HepG2 (cell line): ENCODE data around the gene MICAL3. TPM values are rescaled to one million over a fixed set of nuclear protein-coding genes. Genes with fewer than 3 reads are reported as not detected.

Experiments
- ATAC-seq: fragments of 200-7000 bp; cut with Tn5 transposase; 3 replicates; pipeline ENCODE4 v1.9.1; 2020; ENCODE audit warnings: mild to moderate bottlenecking, moderate library complexity
- BruUV-seq: library from RNA; stranded (reverse); fragments of 400-500 nt; replicated peaks from 2 replicates; lab custom pipeline; 2021; lab: Mats Ljungman, UMichigan
- CTCF ChIA-PET: fragments of 300-600 bp; formaldehyde crosslinking; extraction: SDS; loops from one replicate; lab custom pipeline; 2021; ENCODE audit warnings: low total read pairs, inconsistent platforms, low intra/inter-chr PET ratio; lab: Yijun Ruan, JAX
- POLR2A ChIA-PET: fragments of 350-600 bp; sonication (Branson Sonifier 250); formaldehyde crosslinking; loops from one replicate; lab custom pipeline; 2020; ENCODE audit warnings: antibody characterized with exemption, inconsistent platforms; lab: Yijun Ruan, JAX
- DNase-seq: peaks from one replicate; pipeline ENCODE4 v3.0.0-alpha.2; 2015; ENCODE audit warnings: low spot score
- FAIRE-seq: peaks from 3 replicates; lab custom pipeline; 2011; peaks lifted over from hg19 to GRCh38; lab: Jason Lieb, UNC
- H2AFZ ChIP-seq: one replicate; pipeline ENCODE4 v1.6.1; 2011; ENCODE audit warnings: low read length, inconsistent platforms
- H3K27ac ChIP-seq: fragments of 300-600 bp; 3 replicates; pipeline ENCODE4 v1.8.0; 2011; ENCODE audit warnings: mixed run types, mild to moderate bottlenecking, mixed read lengths, low read length, inconsistent platforms; ENCODE audit not compliant: insufficient read depth; ENCODE audit errors: extremely low read length
- H3K27me3 ChIP-seq, 2 experiments: fragments of 200-600 bp in 1 of 2; 2 replicates in 1 of 2; 3 replicates in 1 of 2; pipeline versions ENCODE4 v1.6.0 to v1.8.0; 2011; ENCODE audit warnings: low read length in 2 of 2, mild to moderate bottlenecking in 2 of 2, moderate library complexity in 2 of 2, inconsistent platforms in 1 of 2; ENCODE audit not compliant: insufficient read depth in 2 of 2, control insufficient read depth in 1 of 2
- H3K36me3 ChIP-seq, 2 experiments: fragments of 200-600 bp in 1 of 2; replicated peaks in 1 of 2; 2 replicates in 1 of 2; 3 replicates in 1 of 2; pipeline versions ENCODE4 v1.5.1 to v1.8.0; 2011; ENCODE audit warnings: low read length in 2 of 2, inconsistent platforms in 1 of 2; ENCODE audit not compliant: insufficient read depth in 2 of 2, control insufficient read depth in 1 of 2
- H3K4me1 ChIP-seq: 2 replicates; pipeline ENCODE4 v1.5.1; 2012; ENCODE audit warnings: low read length, inconsistent platforms; ENCODE audit not compliant: insufficient read depth
- H3K4me2 ChIP-seq: 2 replicates; pipeline ENCODE4 v1.6.0; 2011; ENCODE audit warnings: low read depth, low read length, inconsistent platforms
- H3K4me3 ChIP-seq, 3 experiments: fragments of 200-600 bp in 1 of 3; sonication (generic), shearing (Covaris generic) in 1 of 3; replicated peaks in 1 of 3; 2 replicates each; pipeline ENCODE4 v1.5.1; 2011 to 2016; ENCODE audit warnings: low read length in 3 of 3, inconsistent platforms in 2 of 3, low read depth in 2 of 3, mild to moderate bottlenecking in 2 of 3, control low read depth in 1 of 3, mixed read lengths in 1 of 3; ENCODE audit not compliant: insufficient read depth in 1 of 3
- H3K79me2 ChIP-seq: one replicate; pipeline ENCODE4 v1.6.1; 2011; ENCODE audit warnings: low read length, inconsistent platforms; ENCODE audit not compliant: insufficient read depth
- H3K9ac ChIP-seq: 2 replicates; pipeline ENCODE4 v1.6.0; 2011; ENCODE audit warnings: mild to moderate bottlenecking, low read depth, low read length, inconsistent platforms; ENCODE audit not compliant: insufficient read depth
- H3K9me3 ChIP-seq: 2 replicates; pipeline ENCODE4 v1.5.1; 2012; ENCODE audit warnings: mild to moderate bottlenecking, low read length
- H4K20me1 ChIP-seq: 2 replicates; pipeline ENCODE4 v1.6.0; 2011; ENCODE audit warnings: inconsistent platforms, mild to moderate bottlenecking, low read length, moderate library complexity; ENCODE audit not compliant: insufficient read depth
- KLF9 ChIP-seq: IDR thresholded peaks from 2 replicates; pipeline ENCODE4 v1.6.1; 2016; ENCODE audit warnings: low read depth
- WGBS: methylation state at CpG from one replicate; pipeline ENCODE4 v1.1.6; 2017; ENCODE audit warnings: low lambda C conversion rate; 5-methylcytosine and 5-hydroxymethylcytosine counted together
- in situ Hi-C: cut with HindIII; loops from 2 replicates; pipeline ENCODE4 v1.10.0; 2017; ENCODE audit warnings: low pct_unique_long_range_greater_than_20kb; ENCODE audit not compliant: extremely low pct_ligation_motif_present
- intact Hi-C: fragments of 100-400 bp; cut with micrococcal nuclease; formaldehyde crosslinking; loops from one replicate; pipeline ENCODE4 v1.10.0; 2022; ENCODE audit not compliant: unreplicated experiment
- polyA plus RNA-seq, 8 experiments: library from polyadenylated mRNA; depleted of rRNA in 3 of 8; stranded (reverse) in 7 of 8; unstranded in 1 of 8; fragments of >200 nt; fragmentation: Illumina TruSeq in 4 of 8; extraction: Trizol in 4 of 8; gene quantifications; 2 replicates each; pipeline versions ENCODE4 v1.2.1 to v1.2.3, GENCODE V29; 2011 to 2016; ENCODE audit warnings: low read depth in 4 of 8, missing spikeins in 1 of 8, mixed read lengths in 1 of 8; ENCODE audit not compliant: insufficient read depth in 1 of 8
- total RNA-seq, 5 experiments: library from RNA; depleted of rRNA; stranded (reverse); fragments of >200 nt; fragmentation: Illumina TruSeq; extraction: Trizol; gene quantifications; 2 replicates each; pipeline ENCODE4 v1.2.3, GENCODE V29; 2016; ENCODE audit warnings: low read depth in 1 of 5
- TF ChIP-seq, protein P1 (sequence below): sonication (generic); formaldehyde crosslinking; IDR thresholded peaks from 2 replicates; pipeline ENCODE4 v1.8.1; 2023; ENCODE audit warnings: mild to moderate bottlenecking, inconsistent platforms, moderate library complexity, missing genetic modification reagents, borderline replicate concordance
- TF ChIP-seq, protein P2 (sequence below), 2 experiments: IDR thresholded peaks; 2 replicates each; pipeline ENCODE4 v1.6.1; 2011 to 2012; ENCODE audit warnings: low read length in 2 of 2, borderline replicate concordance in 1 of 2, low read depth in 1 of 2, mild to moderate bottlenecking in 1 of 2, moderate library complexity in 1 of 2

The MICAL3 gene
- total and polyA plus RNA-seq, 2 of the 13 experiments (the other 11 are each of a cell fraction or from before 2014, with no cell fraction given) = 5.3 to 12.5 TPM

DNA sequence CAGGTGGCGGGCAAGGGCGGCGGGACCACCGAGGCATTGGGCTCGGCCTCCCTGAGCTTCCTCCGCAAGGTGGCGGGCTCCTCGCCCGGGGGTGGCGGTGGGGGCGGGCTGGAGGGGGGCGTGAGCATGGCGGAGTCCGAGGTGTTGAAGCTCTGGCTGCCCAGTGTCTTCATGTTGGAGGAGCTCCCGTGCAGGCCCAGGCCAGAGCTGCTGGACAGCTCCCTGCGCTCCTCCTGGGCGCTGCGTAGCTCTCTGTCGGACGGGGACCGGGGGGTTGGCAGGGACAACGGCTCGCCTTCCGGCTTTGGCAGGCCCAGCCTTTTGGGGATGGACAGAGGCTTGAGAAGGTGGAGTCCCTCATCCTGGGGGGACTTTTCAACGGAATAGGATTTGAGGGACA is 206.2 kb downstream of the MICAL3 start:
- H3K4me1 ChIP-seq = no peaks in the 10 kb centered on the region
- H3K36me3 ChIP-seq = peaks cover 7 to 15% of the 10 kb centered on the region in 2 experiments; a peak in 4 of 5 replicates
- CTCF ChIA-PET = no interaction called here
- TF ChIP-seq, protein P1, sequence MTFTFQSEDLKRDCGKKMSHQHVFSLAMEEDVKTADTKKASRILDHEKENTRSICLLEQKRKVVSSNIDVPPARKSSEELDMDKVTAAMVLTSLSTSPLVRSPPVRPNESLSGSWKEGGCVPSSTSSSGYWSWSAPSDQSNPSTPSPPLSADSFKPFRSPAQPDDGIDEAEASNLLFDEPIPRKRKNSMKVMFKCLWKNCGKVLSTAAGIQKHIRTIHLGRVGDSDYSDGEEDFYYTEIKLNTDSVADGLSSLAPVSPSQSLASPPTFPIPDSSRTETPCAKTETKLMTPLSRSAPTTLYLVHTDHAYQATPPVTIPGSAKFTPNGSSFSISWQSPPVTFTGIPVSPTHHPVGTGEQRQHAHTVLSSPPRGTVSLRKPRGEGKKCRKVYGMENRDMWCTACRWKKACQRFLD (CRISPR knock-in tag) = no peak
- TF ChIP-seq KLF9 = no peak
- TF ChIP-seq, protein P2, sequence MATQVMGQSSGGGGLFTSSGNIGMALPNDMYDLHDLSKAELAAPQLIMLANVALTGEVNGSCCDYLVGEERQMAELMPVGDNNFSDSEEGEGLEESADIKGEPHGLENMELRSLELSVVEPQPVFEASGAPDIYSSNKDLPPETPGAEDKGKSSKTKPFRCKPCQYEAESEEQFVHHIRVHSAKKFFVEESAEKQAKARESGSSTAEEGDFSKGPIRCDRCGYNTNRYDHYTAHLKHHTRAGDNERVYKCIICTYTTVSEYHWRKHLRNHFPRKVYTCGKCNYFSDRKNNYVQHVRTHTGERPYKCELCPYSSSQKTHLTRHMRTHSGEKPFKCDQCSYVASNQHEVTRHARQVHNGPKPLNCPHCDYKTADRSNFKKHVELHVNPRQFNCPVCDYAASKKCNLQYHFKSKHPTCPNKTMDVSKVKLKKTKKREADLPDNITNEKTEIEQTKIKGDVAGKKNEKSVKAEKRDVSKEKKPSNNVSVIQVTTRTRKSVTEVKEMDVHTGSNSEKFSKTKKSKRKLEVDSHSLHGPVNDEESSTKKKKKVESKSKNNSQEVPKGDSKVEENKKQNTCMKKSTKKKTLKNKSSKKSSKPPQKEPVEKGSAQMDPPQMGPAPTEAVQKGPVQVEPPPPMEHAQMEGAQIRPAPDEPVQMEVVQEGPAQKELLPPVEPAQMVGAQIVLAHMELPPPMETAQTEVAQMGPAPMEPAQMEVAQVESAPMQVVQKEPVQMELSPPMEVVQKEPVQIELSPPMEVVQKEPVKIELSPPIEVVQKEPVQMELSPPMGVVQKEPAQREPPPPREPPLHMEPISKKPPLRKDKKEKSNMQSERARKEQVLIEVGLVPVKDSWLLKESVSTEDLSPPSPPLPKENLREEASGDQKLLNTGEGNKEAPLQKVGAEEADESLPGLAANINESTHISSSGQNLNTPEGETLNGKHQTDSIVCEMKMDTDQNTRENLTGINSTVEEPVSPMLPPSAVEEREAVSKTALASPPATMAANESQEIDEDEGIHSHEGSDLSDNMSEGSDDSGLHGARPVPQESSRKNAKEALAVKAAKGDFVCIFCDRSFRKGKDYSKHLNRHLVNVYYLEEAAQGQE (IDR thresholded peaks at IDR 0.05; ENCODE audit: borderline replicate concordance in 1 of 2, low read depth in 1 of 2, low read length in 2 of 2) = peak in 1 of 2 experiments; percentile 8; a peak in 2 of 4 replicates
- ATAC-seq (no peak), FAIRE-seq (no peak), DNase-seq (no peak)
- H3K4me2 ChIP-seq = no peak overlapping the region
- H3K79me2 ChIP-seq = no peaks in the 10 kb centered on the region
- POLR2A ChIA-PET = no interaction called here
- H3K4me3 ChIP-seq = no peak overlapping the region
- no TSS peak for BruUV-seq
- H3K27ac ChIP-seq = no peak overlapping the region
- H3K27me3 ChIP-seq = no peaks in the 10 kb centered on the region
- H3K9ac ChIP-seq = no peak overlapping the region
- H4K20me1 ChIP-seq = no peaks in the 10 kb centered on the region
- no peaks in the 10 kb centered on the region for H3K9me3 ChIP-seq
- in situ Hi-C loops (no loop called here), intact Hi-C loops (no loop called here)
- no peak overlapping the region for H2AFZ ChIP-seq
- WGBS = 98% methylated on average over 16 of the region's 25 CpGs
